Caco-2 (cell line): Measurements from ENCODE around the gene PITPNM2. TPM values are rescaled to one million over a fixed set of nuclear protein-coding genes. Genes with fewer than 3 reads are reported as not detected.

Experiments used
- BruUV-seq: library from RNA; stranded (reverse); fragments of 400-500 nt; replicated peaks from 2 replicates; lab custom pipeline; 2021; lab: Mats Ljungman, UMichigan
- CTCF ChIA-PET: fragments of 300-600 bp; sonication (Branson Sonifier 250); formaldehyde crosslinking; loops from one replicate; lab custom pipeline; 2022; ENCODE audit warnings: antibody characterized with exemption; lab: Charles Lee
- POLR2A ChIA-PET: fragments of 300-600 bp; sonication (Branson Sonifier 250); formaldehyde crosslinking; loops from one replicate; lab custom pipeline; 2022; ENCODE audit warnings: antibody characterized with exemption; lab: Charles Lee
- DNase-seq, 2 experiments: peaks; one replicate each; pipeline versions ENCODE4 v3.0.0 to v3.0.0-alpha.2; 2020 to 2022
- H3K27me3 ChIP-seq: replicated peaks from 2 replicates; pipeline ENCODE4 v1.6.0; 2011; ENCODE audit warnings: low read length; ENCODE audit not compliant: control insufficient read depth, insufficient read depth
- H3K36me3 ChIP-seq: 2 replicates; pipeline ENCODE4 v1.5.1; 2011; ENCODE audit warnings: low read length; ENCODE audit not compliant: control insufficient read depth, insufficient read depth
- H3K4me1 ChIP-seq: fragments of 250-450 bp; sonication (Bioruptor Pico); 2 replicates; pipeline ENCODE4 v1.5.1; 2020; ENCODE audit warnings: mild to moderate bottlenecking
- H3K4me3 ChIP-seq: 2 replicates; pipeline ENCODE4 v1.5.1; 2011; ENCODE audit warnings: low read depth, mild to moderate bottlenecking, control low read depth, low read length
- H3K9me3 ChIP-seq: fragments of 250-450 bp; sonication (Bioruptor Pico); 2 replicates; pipeline ENCODE4 v1.5.1; 2020; ENCODE audit warnings: mild to moderate bottlenecking, moderate library complexity
- H3K27ac Mint-ChIP-seq: one replicate; pipeline ENCODE4 v1.8.0; 2022; ENCODE audit warnings: mixed read lengths; ENCODE audit not compliant: unreplicated experiment
- H3K27me3 Mint-ChIP-seq: one replicate; pipeline ENCODE4 v1.8.0; 2022; ENCODE audit warnings: mixed read lengths; ENCODE audit not compliant: insufficient read depth, unreplicated experiment
- H3K36me3 Mint-ChIP-seq: one replicate; pipeline ENCODE4 v1.8.0; 2022; ENCODE audit warnings: mild to moderate bottlenecking, mixed read lengths; ENCODE audit not compliant: insufficient read depth, unreplicated experiment
- H3K4me1 Mint-ChIP-seq: one replicate; pipeline ENCODE4 v1.8.0; 2022; ENCODE audit warnings: low read depth, mixed read lengths; ENCODE audit not compliant: unreplicated experiment
- H3K4me3 Mint-ChIP-seq: one replicate; pipeline ENCODE4 v1.8.0; 2022; ENCODE audit warnings: mild to moderate bottlenecking, moderate library complexity, mixed read lengths; ENCODE audit not compliant: unreplicated experiment
- H3K9me3 Mint-ChIP-seq: one replicate; pipeline ENCODE4 v1.8.0; 2022; ENCODE audit warnings: mixed read lengths; ENCODE audit not compliant: unreplicated experiment
- intact Hi-C: fragments of 100-400 bp; cut with micrococcal nuclease; formaldehyde crosslinking; loops from one replicate; pipeline ENCODE4 v1.10.0; 2022; ENCODE audit not compliant: unreplicated experiment
- total RNA-seq: library from RNA; stranded (reverse); gene quantifications from 2 replicates; pipeline ENCODE4 v1.2.3, GENCODE V29; 2022
- TF ChIP-seq, protein P1 (sequence below), 2 experiments: fragments of 200-600 bp in 1 of 2; IDR thresholded peaks; 1 replicate in 1 of 2; 2 replicates in 1 of 2; pipeline versions ENCODE4 v1.5.1 to v1.8.0; 2011 to 2022; ENCODE audit warnings: antibody characterized with exemption in 1 of 2, control low read depth in 1 of 2, inconsistent platforms in 1 of 2, low read depth in 1 of 2, low read length in 1 of 2, mild to moderate bottlenecking in 1 of 2, moderate library complexity in 1 of 2; ENCODE audit not compliant: insufficient read depth in 1 of 2, severe bottlenecking in 1 of 2, unreplicated experiment in 1 of 2

Gene PITPNM2
- total RNA-seq, 1 experiment from 2014 or later: 10.6 TPM

DNA sequence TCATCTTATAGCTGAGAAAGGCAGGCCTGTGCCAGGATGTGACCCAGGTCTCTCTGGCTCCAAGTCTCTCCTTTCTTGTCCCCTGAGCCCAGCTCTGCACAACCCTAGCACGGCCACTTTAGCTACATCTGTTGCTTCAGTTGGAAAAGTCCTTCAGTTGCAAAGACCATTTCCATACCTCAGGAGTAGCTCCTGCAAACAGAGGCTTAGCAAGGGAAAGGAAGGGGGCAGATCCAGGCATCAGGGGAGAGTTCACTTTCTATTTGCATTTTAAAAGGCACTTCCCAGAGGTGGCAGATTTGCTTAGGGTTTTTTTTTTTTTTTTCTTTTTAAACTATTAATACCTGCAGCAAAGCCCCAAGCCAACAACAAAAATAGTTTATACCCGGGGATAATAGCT, 3.0 kb upstream of the PITPNM2 start:
- Mint-ChIP-seq H3K9me3 (no peaks in the 10 kb centered on the region), H3K27ac (no peak overlapping the region), H3K4me1 (peaks cover 8% of the 10 kb centered on the region), H3K4me3 (no peak overlapping the region), H3K36me3 (peaks cover 14% of the 10 kb centered on the region), H3K27me3 (no peaks in the 10 kb centered on the region)
- H3K36me3 ChIP-seq: no peaks in the 10 kb centered on the region
- BruUV-seq: no TSS peak
- CTCF ChIA-PET: interaction anchor here (0.7 kb wide), 1 partner anchor 13 kb away, joined by 3 read pairs; no protein-coding TSS in a partner anchor
- no peaks in the 10 kb centered on the region for H3K9me3 ChIP-seq
- H3K27me3 ChIP-seq: no peaks in the 10 kb centered on the region
- no peak overlapping the region for H3K4me3 ChIP-seq
- no peak for DNase-seq
- peaks cover 12% of the 10 kb centered on the region for H3K4me1 ChIP-seq
- POLR2A ChIA-PET: interaction anchor here (0.6 to 1.0 kb wide), 2 partner anchors 79 to 84 kb away, joined by 3 to 6 read pairs; partner anchors contain the start of genes MPHOSPH9 and MTRFR
- TF ChIP-seq, protein P1, sequence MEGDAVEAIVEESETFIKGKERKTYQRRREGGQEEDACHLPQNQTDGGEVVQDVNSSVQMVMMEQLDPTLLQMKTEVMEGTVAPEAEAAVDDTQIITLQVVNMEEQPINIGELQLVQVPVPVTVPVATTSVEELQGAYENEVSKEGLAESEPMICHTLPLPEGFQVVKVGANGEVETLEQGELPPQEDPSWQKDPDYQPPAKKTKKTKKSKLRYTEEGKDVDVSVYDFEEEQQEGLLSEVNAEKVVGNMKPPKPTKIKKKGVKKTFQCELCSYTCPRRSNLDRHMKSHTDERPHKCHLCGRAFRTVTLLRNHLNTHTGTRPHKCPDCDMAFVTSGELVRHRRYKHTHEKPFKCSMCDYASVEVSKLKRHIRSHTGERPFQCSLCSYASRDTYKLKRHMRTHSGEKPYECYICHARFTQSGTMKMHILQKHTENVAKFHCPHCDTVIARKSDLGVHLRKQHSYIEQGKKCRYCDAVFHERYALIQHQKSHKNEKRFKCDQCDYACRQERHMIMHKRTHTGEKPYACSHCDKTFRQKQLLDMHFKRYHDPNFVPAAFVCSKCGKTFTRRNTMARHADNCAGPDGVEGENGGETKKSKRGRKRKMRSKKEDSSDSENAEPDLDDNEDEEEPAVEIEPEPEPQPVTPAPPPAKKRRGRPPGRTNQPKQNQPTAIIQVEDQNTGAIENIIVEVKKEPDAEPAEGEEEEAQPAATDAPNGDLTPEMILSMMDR (IDR thresholded peaks at IDR 0.05; ENCODE audit: insufficient read depth in 1 of 2, low read depth in 1 of 2, low read length in 1 of 2, severe bottlenecking in 1 of 2, unreplicated experiment in 1 of 2): no peak
- intact Hi-C loops: no loop called here

- Histone ChIP-seq H3K4me1 (peaks cover 12% of the 10 kb centered on the region), H3K4me3 (no peak overlapping the region), H3K36me3 (no peaks in the 10 kb centered on the region), H3K27me3 (no peaks in the 10 kb centered on the region), H3K9me3 (no peaks in the 10 kb centered on the region)
- no peak for DNase-seq
- Mint-ChIP-seq H3K4me1 (peaks cover 8% of the 10 kb centered on the region), H3K4me3 (no peak overlapping the region), H3K9me3 (no peaks in the 10 kb centered on the region), H3K36me3 (peaks cover 14% of the 10 kb centered on the region), H3K27ac (no peak overlapping the region), H3K27me3 (no peaks in the 10 kb centered on the region)
- ChIA-PET CTCF (interaction anchor here (0.5 kb wide), 1 partner anchor 1044 kb away, joined by 3 read pairs; no protein-coding TSS in a partner anchor), POLR2A (interaction anchor here (1.2 kb wide), 1 partner anchor 80 kb away, joined by 3 read pairs; the partner anchor contains the start of genes MPHOSPH9 and MTRFR)
- intact Hi-C loops: no loop called here
- BruUV-seq: no TSS peak
- TF ChIP-seq, protein P1 (IDR thresholded peaks at IDR 0.05; ENCODE audit: insufficient read depth in 1 of 2, low read depth in 1 of 2, low read length in 1 of 2, severe bottlenecking in 1 of 2, unreplicated experiment in 1 of 2): no peak
Observed at GRCh38 chr12:123152833-123153232, 1.9 kb upstream of the PITPNM2 start.

DNA sequence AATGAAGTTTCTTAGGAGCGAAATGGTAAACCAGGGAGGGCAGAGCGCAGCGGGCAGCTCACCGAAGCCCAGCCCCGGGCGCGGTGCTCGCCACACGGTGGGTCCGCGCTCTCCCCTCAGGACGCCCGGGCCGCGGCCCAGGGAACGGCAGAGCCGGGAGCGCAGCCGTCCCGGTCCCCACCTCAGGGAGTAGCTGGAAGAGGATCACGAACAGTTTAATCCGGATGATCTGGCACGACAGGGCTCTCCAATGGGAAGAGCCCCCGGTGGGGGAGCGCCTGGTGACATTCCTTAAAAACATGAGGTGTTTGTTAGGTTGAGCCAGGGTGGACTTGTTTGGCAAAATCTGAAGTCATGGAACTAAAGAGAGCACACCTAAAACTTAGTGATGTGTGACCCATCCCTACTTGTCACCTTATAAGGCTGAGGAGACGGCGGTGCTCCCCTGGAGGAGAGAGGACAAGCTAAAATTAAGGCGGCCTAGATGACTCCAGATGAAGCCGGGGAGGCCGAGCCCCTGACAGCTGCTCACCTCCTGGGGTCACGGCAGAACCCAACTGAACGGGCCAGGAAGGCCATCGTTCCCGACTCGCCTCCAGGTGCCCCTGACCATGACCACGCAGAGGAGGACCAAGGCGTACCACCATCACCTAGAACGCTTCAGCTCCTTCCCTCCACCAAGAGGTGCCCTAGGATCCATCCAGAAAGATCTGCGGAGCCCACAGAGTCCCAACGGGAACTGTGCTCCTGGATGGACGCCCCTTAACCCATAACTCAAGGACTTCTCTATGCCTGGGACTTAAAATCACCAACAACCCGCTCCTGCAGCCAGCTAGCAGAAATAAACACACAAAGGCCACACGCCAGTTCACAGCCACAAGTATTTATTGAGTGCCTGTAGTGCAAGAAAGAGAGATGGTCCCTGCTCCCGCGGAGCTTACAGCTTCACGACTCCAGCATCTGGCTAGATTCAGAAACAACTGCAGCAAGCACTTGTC, 866 bp upstream of the PITPNM2 start:
- no peak for DNase-seq
- Mint-ChIP-seq H3K27me3 (no peaks in the 10 kb centered on the region), H3K9me3 (no peaks in the 10 kb centered on the region), H3K36me3 (peaks cover 14% of the 10 kb centered on the region), H3K4me1 (peaks cover 8% of the 10 kb centered on the region), H3K4me3 (peak overlapping the region; percentile 64), H3K27ac (no peak overlapping the region)
- ChIA-PET CTCF (interaction anchor here (0.6 kb wide), 1 partner anchor 984 kb away, joined by 3 read pairs; no protein-coding TSS in a partner anchor), POLR2A (interaction anchor here (1.2 kb wide), 1 partner anchor 81 kb away, joined by 3 read pairs; the partner anchor contains the start of genes MPHOSPH9 and MTRFR)
- no peaks in the 10 kb centered on the region for H3K27me3 ChIP-seq
- BruUV-seq: no TSS peak
- H3K36me3 ChIP-seq: no peaks in the 10 kb centered on the region
- peak overlapping the region; percentile 65 for H3K4me3 ChIP-seq
- intact Hi-C loops: loop anchor here (2.0 kb wide), 1 partner anchor 109 kb away; no protein-coding TSS in a partner anchor
- H3K9me3 ChIP-seq: no peaks in the 10 kb centered on the region
- H3K4me1 ChIP-seq: peaks cover 12% of the 10 kb centered on the region
- TF ChIP-seq, protein P1 (IDR thresholded peaks at IDR 0.05; ENCODE audit: insufficient read depth in 1 of 2, low read depth in 1 of 2, low read length in 1 of 2, severe bottlenecking in 1 of 2, unreplicated experiment in 1 of 2): no peak
